Measurements from ENCODE around the gene XYLT1.
"Not testable (repeated sequence)": the region's sequence is repeated elsewhere in the genome, so short reads cannot be mapped to it uniquely, and the experiment has no call there.

The XYLT1 gene

GRCh38 chr16:17309510-17309909 is 161.2 kb downstream of the XYLT1 start:
- DNase-seq (ENCODE audit: low spot score): no peak
- in situ Hi-C loops (cut with MboI; ENCODE audit: low sequenced_read_pairs, unreplicated experiment): no loop called here
- no peak for TF ChIP-seq CTCF (IDR thresholded peaks at IDR 0.05; ENCODE audit: borderline replicate concordance, control extremely low read depth, extremely low read depth, insufficient read depth, missing control alignments)

GRCh38 chr16:17308186-17308585 is 162.6 kb downstream of the XYLT1 start:
- in situ Hi-C loops (cut with MboI; ENCODE audit: low sequenced_read_pairs, unreplicated experiment): no loop called here

GRCh38 chr16:17307504-17307903 is 163.3 kb downstream of the XYLT1 start:
- DNase-seq (ENCODE audit: low spot score): no peak
- TF ChIP-seq CTCF (IDR thresholded peaks at IDR 0.05; ENCODE audit: borderline replicate concordance, control extremely low read depth, extremely low read depth, insufficient read depth, missing control alignments): no peak
- in situ Hi-C loops (cut with MboI; ENCODE audit: low sequenced_read_pairs, unreplicated experiment): no loop called here

More at GRCh38 chr16:17308186-17308585, 162.6 kb downstream of the XYLT1 start:
- no peak for TF ChIP-seq CTCF (IDR thresholded peaks at IDR 0.05; ENCODE audit: borderline replicate concordance, control extremely low read depth, extremely low read depth, insufficient read depth, missing control alignments)
- no peak for DNase-seq (ENCODE audit: low spot score)

GRCh38 chr16:17306745-17307144 is 164.0 kb downstream of the XYLT1 start:
- no peak for DNase-seq (ENCODE audit: low spot score)
- no peak for TF ChIP-seq CTCF (IDR thresholded peaks at IDR 0.05; ENCODE audit: borderline replicate concordance, control extremely low read depth, extremely low read depth, insufficient read depth, missing control alignments)
- in situ Hi-C loops (cut with MboI; ENCODE audit: low sequenced_read_pairs, unreplicated experiment): no loop called here

GRCh38 chr16:17306211-17306610 is 164.5 kb downstream of the XYLT1 start:
- in situ Hi-C loops (cut with MboI; ENCODE audit: low sequenced_read_pairs, unreplicated experiment); DNase-seq (ENCODE audit: low spot score): not testable (repeated sequence)

- peak; percentile 77 for DNase-seq (ENCODE audit: low spot score)
- no peak for TF ChIP-seq CTCF (IDR thresholded peaks at IDR 0.05; ENCODE audit: borderline replicate concordance, control extremely low read depth, extremely low read depth, insufficient read depth, missing control alignments)
- in situ Hi-C loops (cut with MboI; ENCODE audit: low sequenced_read_pairs, unreplicated experiment): no loop called here
These were observed 165.1 kb downstream of the XYLT1 start for GRCh38 chr16:17305694-17306093.

- DNase-seq (ENCODE audit: low spot score): no peak
- in situ Hi-C loops (cut with MboI; ENCODE audit: low sequenced_read_pairs, unreplicated experiment): no loop called here
These were observed 166.2 kb downstream of the XYLT1 start for GRCh38 chr16:17304491-17305119.

More at GRCh38 chr16:17304491-17305119, 166.2 kb downstream of the XYLT1 start:
- no peak for TF ChIP-seq CTCF (IDR thresholded peaks at IDR 0.05; ENCODE audit: borderline replicate concordance, control extremely low read depth, extremely low read depth, insufficient read depth, missing control alignments)
